UCSD-AML1 (cell line): ENCODE results near the gene TIAL1.
"Not testable (repeated sequence)": the region's sequence is repeated elsewhere in the genome, so short reads cannot be mapped to it uniquely, and the experiment has no call there.

Source experiments
- DNase-seq: peaks from one replicate; lab custom pipeline; 2025; ENCODE audit not compliant: unreplicated experiment; lab: John Stamatoyannopoulos, UW

TIAL1 gene

GRCh38 chr10:119596537-119597404 lies at the start of gene TIAL1:
Gene TIAL1 (minus strand): TSS chr10:119596964. CDS start chr10:119596465, 499 bp downstream.
- DNase-seq: peak; percentile 97

GRCh38 chr10:119644994-119645393 lies 48.2 kb upstream of the TIAL1 start:
- no peak for DNase-seq

- DNase-seq: no peak
Measured at GRCh38 chr10:119644205-119644814, 47.5 kb upstream of the TIAL1 start.

- DNase-seq: no peak
Measured at GRCh38 chr10:119643306-119644204, 46.8 kb upstream of the TIAL1 start.

GRCh38 chr10:119642556-119643111 lies 45.9 kb upstream of the TIAL1 start:
- no peak for DNase-seq

- no peak for DNase-seq
Measured at GRCh38 chr10:119640875-119641526, 44.2 kb upstream of the TIAL1 start.

GRCh38 chr10:119640384-119640783 lies 43.6 kb upstream of the TIAL1 start:
- no peak for DNase-seq

- no peak for DNase-seq
Measured at GRCh38 chr10:119638982-119639381, 42.2 kb upstream of the TIAL1 start.

GRCh38 chr10:119637631-119638030 lies 40.9 kb upstream of the TIAL1 start:
- no peak for DNase-seq

GRCh38 chr10:119634219-119634544 lies 37.4 kb upstream of the TIAL1 start:
- no peak for DNase-seq

- no peak for DNase-seq
Measured at GRCh38 chr10:119633538-119634218, 36.9 kb upstream of the TIAL1 start.

- DNase-seq: no peak
Measured at GRCh38 chr10:119630300-119630699, 33.5 kb upstream of the TIAL1 start.

- no peak for DNase-seq
Measured at GRCh38 chr10:119625570-119626280, 29.0 kb upstream of the TIAL1 start.

GRCh38 chr10:119621078-119621384 lies 24.3 kb upstream of the TIAL1 start:
- DNase-seq: no peak

GRCh38 chr10:119620241-119621077 lies 23.7 kb upstream of the TIAL1 start:
- DNase-seq: no peak

GRCh38 chr10:119619811-119620210 lies 23.0 kb upstream of the TIAL1 start:
- DNase-seq: not testable (repeated sequence)

GRCh38 chr10:119619215-119619614 lies 22.5 kb upstream of the TIAL1 start:
- no peak for DNase-seq

GRCh38 chr10:119616882-119617570 lies 20.3 kb upstream of the TIAL1 start:
- no peak for DNase-seq
